COLO668 (cell line): Measurements from ENCODE around the gene NAA35.
A peak's percentile ranks its signal among the peaks of the same experiment; 100 is the strongest.
"Not testable (repeated sequence)": the region's sequence is repeated elsewhere in the genome, so short reads cannot be mapped to it uniquely, and the experiment has no call there.

Source experiments
- DNase-seq: peaks from one replicate; lab custom pipeline; 2025; ENCODE audit not compliant: unreplicated experiment; lab: John Stamatoyannopoulos, UW

Gene NAA35

DNA sequence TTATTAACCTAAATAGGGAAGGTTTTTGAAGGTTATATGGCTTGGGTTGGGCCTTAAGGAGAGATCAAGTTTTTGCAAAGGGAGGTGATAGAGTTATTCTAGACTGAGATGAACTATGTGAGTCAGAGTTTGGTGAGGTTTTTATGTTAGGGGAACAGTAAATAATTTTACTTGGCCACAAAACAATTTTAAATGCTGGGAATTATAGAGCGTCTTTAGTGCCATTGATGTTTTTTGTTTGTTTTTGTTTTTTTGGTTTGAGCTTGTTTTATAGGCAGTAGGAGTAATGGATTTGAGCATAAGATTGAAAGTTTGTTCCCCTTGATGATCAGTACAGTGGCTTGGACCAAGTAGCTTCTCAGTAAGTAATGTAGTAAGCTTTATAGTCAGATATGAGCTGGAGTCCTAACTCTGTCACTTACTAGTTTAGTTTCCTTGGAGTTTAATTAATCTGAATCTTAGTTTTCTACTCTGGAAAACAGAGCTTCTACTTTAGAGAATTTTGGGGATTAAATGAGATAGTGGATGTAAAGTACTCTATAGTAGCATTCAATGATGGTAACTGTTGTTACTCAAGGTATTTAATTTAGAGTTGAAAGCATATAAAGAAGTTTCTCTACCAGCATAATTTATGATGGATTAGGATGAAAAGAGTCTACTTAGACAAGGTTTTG is 2.9 kb downstream of the NAA35 start:
- DNase-seq, result no peak

DNA sequence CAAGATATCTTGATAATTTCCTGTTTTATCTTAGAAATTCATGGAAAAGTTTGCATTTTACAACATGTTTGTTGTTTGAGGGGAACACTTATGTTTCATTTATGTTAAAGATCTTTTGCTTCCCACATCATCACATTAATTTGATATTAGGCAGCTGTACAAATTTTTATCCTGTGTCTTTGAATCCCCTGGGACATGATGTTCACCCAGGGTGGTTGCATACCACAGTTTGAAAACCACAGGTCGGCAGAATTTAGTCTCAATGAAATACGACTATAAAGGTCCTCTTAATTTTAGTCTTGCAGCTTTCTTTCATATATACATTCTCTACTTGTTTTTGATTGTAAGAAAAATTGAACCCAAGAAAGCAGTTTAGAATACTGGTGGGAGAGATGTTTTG is 3.7 kb downstream of the NAA35 start:
- no peak for DNase-seq

- no peak for DNase-seq
Measured at GRCh38 chr9:85949586-85950335, 8.8 kb downstream of the NAA35 start.

GRCh38 chr9:85959955-85960354 is 19.0 kb downstream of the NAA35 start:
- no peak for DNase-seq

DNA sequence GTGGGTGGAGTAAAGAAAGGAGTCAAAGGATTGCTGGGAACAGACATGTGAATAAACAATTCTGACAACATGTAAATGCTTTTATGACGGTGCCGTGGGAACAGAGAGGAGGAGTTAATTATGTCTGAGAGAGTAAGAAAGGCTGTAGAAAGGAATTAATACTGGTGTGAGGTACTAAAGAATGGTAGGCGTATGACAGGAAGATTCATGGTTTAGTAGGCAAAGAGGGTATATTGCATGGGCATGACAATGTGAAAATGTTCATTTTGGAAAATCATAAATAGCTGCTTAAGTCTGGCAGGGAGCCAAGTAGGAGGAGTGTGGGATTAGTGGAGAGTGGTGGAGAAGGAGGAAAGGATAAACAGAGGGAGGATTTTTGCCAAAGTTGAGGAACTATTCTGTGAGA is 19.7 kb downstream of the NAA35 start:
- DNase-seq, result peak; percentile 20

DNA sequence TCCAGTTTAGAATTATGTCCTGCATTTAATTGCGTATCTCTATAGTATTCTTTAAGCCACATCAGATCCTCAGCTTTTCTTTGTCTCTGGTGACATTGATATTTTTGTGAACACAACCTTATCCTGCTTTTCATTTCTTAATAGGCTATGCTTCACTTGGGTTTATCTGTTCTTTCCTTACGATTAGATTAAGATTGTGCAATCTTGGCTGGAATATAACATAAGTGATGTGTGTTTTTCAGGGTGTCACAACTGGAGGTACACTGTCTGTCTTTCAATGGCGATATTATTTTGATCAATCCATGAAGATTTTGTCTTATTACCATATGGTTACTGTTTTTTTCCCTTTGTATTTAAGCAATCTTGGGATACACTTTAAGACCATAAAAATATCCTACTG is 23.6 kb downstream of the NAA35 start:
- no peak for DNase-seq

- no peak for DNase-seq
Measured at GRCh38 chr9:85964949-85965348, 24.0 kb downstream of the NAA35 start.

GRCh38 chr9:85969727-85970126 is 28.8 kb downstream of the NAA35 start:
- DNase-seq, result no peak

DNA sequence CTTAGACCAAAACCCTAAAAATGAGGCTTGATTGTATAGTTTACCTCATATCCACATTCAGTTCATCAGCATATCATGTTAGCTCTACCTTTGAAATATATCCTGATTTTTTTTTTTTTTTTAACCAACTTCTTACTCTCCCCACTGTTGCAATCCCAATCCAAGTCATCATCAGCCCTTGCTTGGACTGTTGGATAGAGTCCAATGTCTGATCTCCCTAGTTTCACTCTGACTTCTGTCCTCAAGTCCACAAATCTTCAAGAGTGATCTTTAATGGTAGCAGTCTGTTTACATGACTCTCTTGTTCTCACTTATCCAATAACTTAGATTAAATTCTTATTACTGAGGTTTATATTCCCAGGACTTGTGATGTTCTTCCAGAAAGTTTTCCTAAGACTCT is 30.8 kb downstream of the NAA35 start:
- DNase-seq, result no peak

DNA sequence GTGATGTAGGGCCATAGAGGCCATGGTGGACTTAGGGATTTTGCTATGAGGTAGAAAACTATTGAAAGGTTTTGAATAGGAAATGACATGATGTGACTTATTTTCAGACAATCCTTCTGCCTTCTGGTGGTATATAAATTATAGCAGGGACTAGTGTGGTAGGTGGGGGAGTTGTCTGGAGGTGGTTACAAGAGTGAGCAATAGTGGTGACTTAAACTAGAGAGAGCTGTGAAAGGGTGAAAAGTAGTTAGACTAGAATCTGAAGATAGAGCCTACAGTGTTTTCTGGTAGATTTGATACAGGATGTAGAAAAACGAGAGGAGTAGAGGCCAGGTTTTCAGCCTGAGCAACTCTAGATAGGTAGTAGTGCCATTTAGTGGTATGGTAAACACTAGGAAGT is 32.3 kb downstream of the NAA35 start:
- DNase-seq, result no peak

- not testable (repeated sequence) for DNase-seq
Measured at GRCh38 chr9:85974055-85974547, 33.2 kb downstream of the NAA35 start.

DNA sequence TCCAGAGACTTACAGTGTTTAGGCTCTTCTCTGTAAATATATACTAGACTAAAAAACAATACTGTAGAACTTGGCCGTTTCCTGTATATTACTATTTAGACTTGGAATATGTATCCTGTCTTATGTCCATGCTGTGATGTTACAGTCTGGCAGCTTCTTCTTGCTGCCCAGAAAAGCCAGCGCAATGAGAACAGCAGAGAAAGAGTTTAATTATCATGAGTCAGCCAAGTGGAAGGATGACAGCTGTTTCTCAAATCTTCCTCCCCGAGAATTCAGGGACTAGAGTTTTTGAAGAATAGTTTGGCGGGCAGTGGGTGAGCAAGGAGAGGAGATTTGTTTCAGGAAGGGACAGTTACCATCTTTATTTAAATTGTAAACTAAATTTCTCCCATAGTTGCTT is 37.5 kb downstream of the NAA35 start:
- no peak for DNase-seq

DNA sequence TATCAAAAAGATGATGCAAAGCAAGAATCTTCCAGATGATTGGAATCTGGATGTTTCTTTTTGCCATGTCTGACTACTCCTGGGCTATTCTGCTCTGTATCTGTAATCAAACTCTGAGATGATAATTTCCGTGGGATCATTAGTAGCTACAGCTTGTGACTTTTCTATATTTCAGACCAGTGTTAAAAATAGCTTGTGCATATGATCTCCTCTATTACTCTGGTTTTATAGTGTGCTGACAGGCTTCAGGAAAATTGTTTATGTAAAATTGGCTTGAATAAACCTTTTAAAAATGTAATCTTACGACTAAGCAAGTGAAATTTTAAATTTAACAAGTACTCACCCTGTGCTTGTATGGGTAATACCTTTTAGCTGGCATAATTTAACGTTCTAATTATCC is 40.4 kb downstream of the NAA35 start:
- DNase-seq, result no peak

GRCh38 chr9:85984457-85984856 is 43.5 kb downstream of the NAA35 start:
- no peak for DNase-seq

DNA sequence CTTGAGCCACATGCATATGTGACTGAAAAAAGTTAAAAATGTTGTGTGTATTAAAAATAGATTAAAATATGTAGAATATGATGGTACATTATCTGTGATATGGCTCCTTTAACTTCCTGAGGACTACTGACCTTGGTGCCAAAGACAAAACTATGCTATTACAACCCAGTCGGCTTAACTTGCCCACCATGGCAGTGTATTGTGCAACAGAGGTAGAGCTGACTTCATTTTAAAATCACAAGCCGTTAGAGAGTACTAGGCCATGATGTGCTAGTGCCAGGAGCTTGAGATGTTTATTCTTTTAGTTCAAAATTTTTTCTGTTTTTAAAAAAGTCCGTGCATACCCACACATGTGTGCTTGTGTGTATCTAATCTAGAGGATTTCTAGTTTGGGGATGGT is 46.3 kb downstream of the NAA35 start:
- DNase-seq, result no peak

DNA sequence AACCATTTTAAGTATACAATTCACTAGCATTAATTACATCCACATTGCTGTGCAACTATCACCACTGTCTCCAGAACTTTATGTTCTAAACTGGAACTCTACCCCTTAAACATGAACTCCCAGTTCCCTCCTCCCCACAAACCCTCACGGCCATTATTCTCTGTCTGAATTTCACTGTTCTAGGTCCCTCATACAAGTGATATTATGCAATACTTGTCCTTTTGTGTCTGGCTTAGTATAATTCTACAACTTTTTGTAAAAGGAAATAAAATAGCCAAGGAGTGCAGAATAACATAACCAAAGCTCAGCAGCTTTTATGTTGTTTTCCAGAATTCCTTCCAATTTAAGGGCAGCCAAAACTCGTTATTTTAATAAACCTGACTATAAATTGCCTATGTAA is 53.2 kb downstream of the NAA35 start:
- DNase-seq, result no peak

DNA sequence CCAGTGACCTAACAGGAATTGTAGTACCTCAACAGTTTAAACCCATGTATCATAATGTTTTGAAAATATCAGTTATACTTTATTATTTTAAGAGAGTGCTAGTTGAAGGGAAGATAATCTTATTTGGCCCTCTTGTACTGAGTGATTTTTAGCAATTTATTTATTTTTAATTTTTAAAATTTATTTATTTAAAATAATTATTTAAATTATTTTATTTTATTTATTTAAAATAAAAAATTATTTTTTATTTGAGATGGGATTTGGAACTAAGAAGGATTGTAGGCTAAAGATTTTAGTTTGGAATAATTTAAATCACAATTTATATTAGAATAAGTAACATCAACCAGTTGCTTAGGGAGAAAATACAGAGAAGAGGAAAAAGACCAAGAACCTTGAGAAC is 54.2 kb downstream of the NAA35 start:
- no peak for DNase-seq

- no peak for DNase-seq
Measured at GRCh38 chr9:85995599-85995998, 54.7 kb downstream of the NAA35 start.

GRCh38 chr9:86005253-86005775 is 64.4 kb downstream of the NAA35 start:
- no peak for DNase-seq

- DNase-seq, result no peak
Measured at GRCh38 chr9:86009133-86009532, 68.2 kb downstream of the NAA35 start.

DNA sequence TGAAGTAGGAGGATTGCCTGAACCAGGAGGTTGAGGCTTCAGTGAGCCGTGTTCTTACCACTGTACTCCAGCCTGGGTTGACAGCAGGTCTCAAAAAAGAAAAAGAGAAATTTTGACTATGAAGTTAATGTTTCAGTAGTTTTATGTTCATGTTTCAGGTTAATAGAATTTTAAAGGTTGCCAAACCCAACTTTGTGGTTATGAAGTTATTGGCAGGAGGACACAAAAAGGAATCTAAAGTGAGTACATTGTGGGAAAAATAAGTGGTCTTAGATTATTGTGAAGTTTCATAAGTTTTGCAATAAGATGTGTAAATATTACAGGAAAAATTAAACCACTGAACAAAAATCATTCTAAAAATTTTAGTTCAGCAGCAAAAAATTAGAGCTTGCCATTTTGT is 79.8 kb downstream of the NAA35 start:
- no peak for DNase-seq

- DNase-seq, result no peak
Measured at GRCh38 chr9:86021166-86021565, 80.2 kb downstream of the NAA35 start.
